HepG2 (cell line): ENCODE measurements around the gene CXXC5. TPM values are rescaled to one million over a fixed set of nuclear protein-coding genes. Genes with fewer than 3 reads are reported as not detected.

Experiments
- CC2D1A ChIP-seq: sonication (generic); formaldehyde crosslinking; IDR thresholded peaks from 2 replicates; pipeline ENCODE4 v1.8.1; 2023; ENCODE audit warnings: mild to moderate bottlenecking, missing genetic modification reagents
- GTF2F1 ChIP-seq: fragments of 150-350 bp; IDR thresholded peaks from 2 replicates; pipeline ENCODE4 v1.6.1; 2014; ENCODE audit warnings: low read length
- HOXA3 ChIP-seq: sonication (generic); formaldehyde crosslinking; IDR thresholded peaks from 2 replicates; pipeline ENCODE4 v1.5.0; 2020; ENCODE audit warnings: missing genetic modification reagents
- KLF9 ChIP-seq: IDR thresholded peaks from 2 replicates; pipeline ENCODE4 v1.6.1; 2016; ENCODE audit warnings: low read depth
- MIER2 ChIP-seq: IDR thresholded peaks from 2 replicates; pipeline ENCODE4 v1.6.1; 2016; ENCODE audit warnings: missing biosample characterization, missing genetic modification reagents
- MTERF4 ChIP-seq: sonication (generic); formaldehyde crosslinking; IDR thresholded peaks from 2 replicates; pipeline ENCODE4 v1.8.0; 2023; ENCODE audit warnings: mild to moderate bottlenecking, missing genetic modification reagents
- NAIF1 ChIP-seq: sonication (generic); formaldehyde crosslinking; IDR thresholded peaks from 2 replicates; pipeline ENCODE4 v1.5.0; 2020; ENCODE audit warnings: mild to moderate bottlenecking, missing genetic modification reagents, borderline replicate concordance
- RXRA ChIP-seq: sonication (generic); formaldehyde crosslinking; IDR thresholded peaks from 2 replicates; pipeline ENCODE4 v1.5.1; 2020; ENCODE audit warnings: missing genetic modification reagents
- SRF ChIP-seq: IDR thresholded peaks from 2 replicates; pipeline ENCODE4 v1.6.1; 2011; ENCODE audit warnings: mild to moderate bottlenecking, low read depth, low read length, moderate library complexity
- XBP1 ChIP-seq: sonication (generic); formaldehyde crosslinking; IDR thresholded peaks from 2 replicates; pipeline ENCODE4 v1.5.0; 2020; ENCODE audit warnings: missing genetic modification reagents
- ZFP62 ChIP-seq: sonication (generic); formaldehyde crosslinking; IDR thresholded peaks from 2 replicates; pipeline ENCODE4 v1.4.0; 2020; ENCODE audit warnings: missing genetic modification reagents
- ZMYM4 ChIP-seq: sonication (generic); formaldehyde crosslinking; IDR thresholded peaks from 2 replicates; pipeline ENCODE4 v1.8.1; 2023; ENCODE audit warnings: mild to moderate bottlenecking, missing genetic modification reagents
- ZNF343 ChIP-seq: sonication (generic); formaldehyde crosslinking; IDR thresholded peaks from 2 replicates; pipeline ENCODE4 v1.4.0; 2020; ENCODE audit warnings: mild to moderate bottlenecking, missing genetic modification reagents
- ZNF530 ChIP-seq: sonication (generic); formaldehyde crosslinking; IDR thresholded peaks from 2 replicates; pipeline ENCODE4 v1.5.0; 2020; ENCODE audit warnings: low read depth, mild to moderate bottlenecking, missing genetic modification reagents
- ZNF709 ChIP-seq: sonication (generic); formaldehyde crosslinking; IDR thresholded peaks from 2 replicates; pipeline ENCODE4 v1.5.0; 2020; ENCODE audit warnings: mild to moderate bottlenecking, missing genetic modification reagents
- ZSCAN9 ChIP-seq: IDR thresholded peaks from 2 replicates; pipeline ENCODE4 v1.6.1; 2016; ENCODE audit warnings: borderline replicate concordance
- polyA plus RNA-seq, 8 experiments: library from polyadenylated mRNA; depleted of rRNA in 3 of 8; stranded (reverse) in 7 of 8; unstranded in 1 of 8; fragments of >200 nt; fragmentation: Illumina TruSeq in 4 of 8; extraction: Trizol in 4 of 8; gene quantifications; 2 replicates each; pipeline versions ENCODE4 v1.2.1 to v1.2.3, GENCODE V29; 2011 to 2016; ENCODE audit warnings: low read depth in 4 of 8, missing spikeins in 1 of 8, mixed read lengths in 1 of 8; ENCODE audit not compliant: insufficient read depth in 1 of 8
- total RNA-seq, 5 experiments: library from RNA; depleted of rRNA; stranded (reverse); fragments of >200 nt; fragmentation: Illumina TruSeq; extraction: Trizol; gene quantifications; 2 replicates each; pipeline ENCODE4 v1.2.3, GENCODE V29; 2016; ENCODE audit warnings: low read depth in 1 of 5
- TF ChIP-seq, protein P1 (sequence below): sonication (generic); formaldehyde crosslinking; IDR thresholded peaks from 2 replicates; pipeline ENCODE4 v1.4.0; 2020; ENCODE audit warnings: missing genetic modification reagents, borderline replicate concordance
- TF ChIP-seq, protein P2 (sequence below): IDR thresholded peaks from 2 replicates; pipeline ENCODE4 v1.6.1; 2016; ENCODE audit warnings: mild to moderate bottlenecking
- TF ChIP-seq, protein P3 (sequence below): sonication (generic); formaldehyde crosslinking; IDR thresholded peaks from 2 replicates; pipeline ENCODE4 v1.4.0; 2020; ENCODE audit warnings: mild to moderate bottlenecking, missing genetic modification reagents

The CXXC5 gene
- total and polyA plus RNA-seq, 2 of the 13 experiments (the other 11 are each of a cell fraction or from before 2014, with no cell fraction given): 32.3 to 33.0 TPM

DNA sequence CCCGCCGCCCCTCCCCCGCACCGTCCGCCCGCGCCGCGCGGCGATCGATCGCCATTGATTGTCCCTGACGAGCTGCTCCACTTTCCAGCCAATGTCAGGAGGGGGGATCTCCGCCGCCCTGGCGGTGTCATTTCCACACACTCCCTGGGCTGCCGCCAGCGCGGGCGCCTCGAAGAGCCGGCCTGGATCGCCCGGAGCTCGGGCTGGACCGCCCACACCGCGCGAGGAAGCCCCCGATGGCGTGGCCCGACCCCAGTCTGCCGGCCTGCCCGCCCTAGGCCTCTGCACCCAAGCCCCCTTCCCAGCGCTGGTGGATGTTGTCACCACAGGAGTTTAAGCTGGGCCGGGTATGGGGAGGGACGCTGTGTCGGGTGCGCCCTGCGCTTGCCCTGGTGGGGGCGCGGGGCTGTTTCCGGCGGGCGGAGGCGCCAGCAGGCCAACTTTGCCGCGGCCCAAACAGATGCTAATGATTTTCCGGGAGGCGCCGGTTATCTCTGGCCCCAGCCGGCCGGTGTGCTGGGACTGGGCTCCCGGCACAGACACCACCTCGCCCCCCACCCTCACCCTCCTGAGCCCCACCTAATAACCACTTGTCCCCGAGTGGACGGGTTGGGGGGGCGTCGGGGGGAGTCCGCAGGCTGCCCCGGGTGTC is 10.6 kb upstream of the CXXC5 start (continued):
- TF ChIP-seq, protein P1, sequence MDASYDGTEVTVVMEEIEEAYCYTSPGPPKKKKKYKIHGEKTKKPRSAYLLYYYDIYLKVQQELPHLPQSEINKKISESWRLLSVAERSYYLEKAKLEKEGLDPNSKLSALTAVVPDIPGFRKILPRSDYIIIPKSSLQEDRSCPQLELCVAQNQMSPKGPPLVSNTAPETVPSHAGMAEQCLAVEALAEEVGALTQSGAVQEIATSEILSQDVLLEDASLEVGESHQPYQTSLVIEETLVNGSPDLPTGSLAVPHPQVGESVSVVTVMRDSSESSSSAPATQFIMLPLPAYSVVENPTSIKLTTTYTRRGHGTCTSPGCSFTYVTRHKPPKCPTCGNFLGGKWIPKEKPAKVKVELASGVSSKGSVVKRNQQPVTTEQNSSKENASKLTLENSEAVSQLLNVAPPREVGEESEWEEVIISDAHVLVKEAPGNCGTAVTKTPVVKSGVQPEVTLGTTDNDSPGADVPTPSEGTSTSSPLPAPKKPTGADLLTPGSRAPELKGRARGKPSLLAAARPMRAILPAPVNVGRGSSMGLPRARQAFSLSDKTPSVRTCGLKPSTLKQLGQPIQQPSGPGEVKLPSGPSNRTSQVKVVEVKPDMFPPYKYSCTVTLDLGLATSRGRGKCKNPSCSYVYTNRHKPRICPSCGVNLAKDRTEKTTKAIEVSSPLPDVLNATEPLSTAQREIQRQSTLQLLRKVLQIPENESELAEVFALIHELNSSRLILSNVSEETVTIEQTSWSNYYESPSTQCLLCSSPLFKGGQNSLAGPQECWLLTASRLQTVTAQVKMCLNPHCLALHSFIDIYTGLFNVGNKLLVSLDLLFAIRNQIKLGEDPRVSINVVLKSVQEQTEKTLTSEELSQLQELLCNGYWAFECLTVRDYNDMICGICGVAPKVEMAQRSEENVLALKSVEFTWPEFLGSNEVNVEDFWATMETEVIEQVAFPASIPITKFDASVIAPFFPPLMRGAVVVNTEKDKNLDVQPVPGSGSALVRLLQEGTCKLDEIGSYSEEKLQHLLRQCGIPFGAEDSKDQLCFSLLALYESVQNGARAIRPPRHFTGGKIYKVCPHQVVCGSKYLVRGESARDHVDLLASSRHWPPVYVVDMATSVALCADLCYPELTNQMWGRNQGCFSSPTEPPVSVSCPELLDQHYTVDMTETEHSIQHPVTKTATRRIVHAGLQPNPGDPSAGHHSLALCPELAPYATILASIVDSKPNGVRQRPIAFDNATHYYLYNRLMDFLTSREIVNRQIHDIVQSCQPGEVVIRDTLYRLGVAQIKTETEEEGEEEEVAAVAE (CRISPR knock-in tag): no peak
- TF ChIP-seq ZSCAN9 (CRISPR knock-in tag): 0 out of 2 replicates have a peak, but pooled peaks have one; percentile 51
- TF ChIP-seq KLF9 (CRISPR knock-in tag): no peak
- no peak for TF ChIP-seq SRF
- no peak for TF ChIP-seq GTF2F1
- peak; percentile 73; the same call in 1 of the 2 replicates for TF ChIP-seq RXRA
- TF ChIP-seq ZNF530: no peak
- TF ChIP-seq, protein P2, sequence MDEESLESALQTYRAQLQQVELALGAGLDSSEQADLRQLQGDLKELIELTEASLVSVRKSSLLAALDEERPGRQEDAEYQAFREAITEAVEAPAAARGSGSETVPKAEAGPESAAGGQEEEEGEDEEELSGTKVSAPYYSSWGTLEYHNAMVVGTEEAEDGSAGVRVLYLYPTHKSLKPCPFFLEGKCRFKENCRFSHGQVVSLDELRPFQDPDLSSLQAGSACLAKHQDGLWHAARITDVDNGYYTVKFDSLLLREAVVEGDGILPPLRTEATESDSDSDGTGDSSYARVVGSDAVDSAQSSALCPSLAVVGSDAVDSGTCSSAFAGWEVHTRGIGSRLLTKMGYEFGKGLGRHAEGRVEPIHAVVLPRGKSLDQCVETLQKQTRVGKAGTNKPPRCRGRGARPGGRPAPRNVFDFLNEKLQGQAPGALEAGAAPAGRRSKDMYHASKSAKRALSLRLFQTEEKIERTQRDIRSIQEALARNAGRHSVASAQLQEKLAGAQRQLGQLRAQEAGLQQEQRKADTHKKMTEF: peak; percentile 93
- TF ChIP-seq XBP1 (CRISPR knock-in tag): no peak
- 0 out of 2 replicates have a peak, but pooled peaks have one; percentile 19 for TF ChIP-seq MIER2
- TF ChIP-seq ZNF343 (CRISPR knock-in tag): no peak
- no peak for TF ChIP-seq CC2D1A
- no peak; the same call in 1 of the 2 replicates for TF ChIP-seq MTERF4
- TF ChIP-seq, protein P3, sequence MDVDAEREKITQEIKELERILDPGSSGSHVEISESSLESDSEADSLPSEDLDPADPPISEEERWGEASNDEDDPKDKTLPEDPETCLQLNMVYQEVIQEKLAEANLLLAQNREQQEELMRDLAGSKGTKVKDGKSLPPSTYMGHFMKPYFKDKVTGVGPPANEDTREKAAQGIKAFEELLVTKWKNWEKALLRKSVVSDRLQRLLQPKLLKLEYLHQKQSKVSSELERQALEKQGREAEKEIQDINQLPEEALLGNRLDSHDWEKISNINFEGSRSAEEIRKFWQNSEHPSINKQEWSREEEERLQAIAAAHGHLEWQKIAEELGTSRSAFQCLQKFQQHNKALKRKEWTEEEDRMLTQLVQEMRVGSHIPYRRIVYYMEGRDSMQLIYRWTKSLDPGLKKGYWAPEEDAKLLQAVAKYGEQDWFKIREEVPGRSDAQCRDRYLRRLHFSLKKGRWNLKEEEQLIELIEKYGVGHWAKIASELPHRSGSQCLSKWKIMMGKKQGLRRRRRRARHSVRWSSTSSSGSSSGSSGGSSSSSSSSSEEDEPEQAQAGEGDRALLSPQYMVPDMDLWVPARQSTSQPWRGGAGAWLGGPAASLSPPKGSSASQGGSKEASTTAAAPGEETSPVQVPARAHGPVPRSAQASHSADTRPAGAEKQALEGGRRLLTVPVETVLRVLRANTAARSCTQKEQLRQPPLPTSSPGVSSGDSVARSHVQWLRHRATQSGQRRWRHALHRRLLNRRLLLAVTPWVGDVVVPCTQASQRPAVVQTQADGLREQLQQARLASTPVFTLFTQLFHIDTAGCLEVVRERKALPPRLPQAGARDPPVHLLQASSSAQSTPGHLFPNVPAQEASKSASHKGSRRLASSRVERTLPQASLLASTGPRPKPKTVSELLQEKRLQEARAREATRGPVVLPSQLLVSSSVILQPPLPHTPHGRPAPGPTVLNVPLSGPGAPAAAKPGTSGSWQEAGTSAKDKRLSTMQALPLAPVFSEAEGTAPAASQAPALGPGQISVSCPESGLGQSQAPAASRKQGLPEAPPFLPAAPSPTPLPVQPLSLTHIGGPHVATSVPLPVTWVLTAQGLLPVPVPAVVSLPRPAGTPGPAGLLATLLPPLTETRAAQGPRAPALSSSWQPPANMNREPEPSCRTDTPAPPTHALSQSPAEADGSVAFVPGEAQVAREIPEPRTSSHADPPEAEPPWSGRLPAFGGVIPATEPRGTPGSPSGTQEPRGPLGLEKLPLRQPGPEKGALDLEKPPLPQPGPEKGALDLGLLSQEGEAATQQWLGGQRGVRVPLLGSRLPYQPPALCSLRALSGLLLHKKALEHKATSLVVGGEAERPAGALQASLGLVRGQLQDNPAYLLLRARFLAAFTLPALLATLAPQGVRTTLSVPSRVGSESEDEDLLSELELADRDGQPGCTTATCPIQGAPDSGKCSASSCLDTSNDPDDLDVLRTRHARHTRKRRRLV: no peak; the same call in 1 of the 2 replicates
- peak; percentile 81 for TF ChIP-seq HOXA3 (CRISPR knock-in tag)
- peak; percentile 55; the same call in 1 of the 2 replicates for TF ChIP-seq NAIF1
- peak; percentile 79 for TF ChIP-seq ZMYM4 (CRISPR knock-in tag)
- no peak for TF ChIP-seq ZFP62 (CRISPR knock-in tag)
- TF ChIP-seq ZNF709: no peak; the same call in 1 of the 2 replicates
